Suppressor macrophage treated with lipopolysaccharide for 1 hour (primary cell): Measurements from ENCODE around the gene SIL1.

Experiments used
- DNase-seq, 3 donors: peaks; one replicate each; pipeline ENCODE4 v3.0.0-alpha.2; 2020 to 2022

The SIL1 gene

GRCh38 chr5:138909734-138910133 lies 288.4 kb downstream of the SIL1 start:
- no peak for DNase-seq

GRCh38 chr5:138905541-138905940 lies 292.6 kb downstream of the SIL1 start:
- DNase-seq = no peak

DNA sequence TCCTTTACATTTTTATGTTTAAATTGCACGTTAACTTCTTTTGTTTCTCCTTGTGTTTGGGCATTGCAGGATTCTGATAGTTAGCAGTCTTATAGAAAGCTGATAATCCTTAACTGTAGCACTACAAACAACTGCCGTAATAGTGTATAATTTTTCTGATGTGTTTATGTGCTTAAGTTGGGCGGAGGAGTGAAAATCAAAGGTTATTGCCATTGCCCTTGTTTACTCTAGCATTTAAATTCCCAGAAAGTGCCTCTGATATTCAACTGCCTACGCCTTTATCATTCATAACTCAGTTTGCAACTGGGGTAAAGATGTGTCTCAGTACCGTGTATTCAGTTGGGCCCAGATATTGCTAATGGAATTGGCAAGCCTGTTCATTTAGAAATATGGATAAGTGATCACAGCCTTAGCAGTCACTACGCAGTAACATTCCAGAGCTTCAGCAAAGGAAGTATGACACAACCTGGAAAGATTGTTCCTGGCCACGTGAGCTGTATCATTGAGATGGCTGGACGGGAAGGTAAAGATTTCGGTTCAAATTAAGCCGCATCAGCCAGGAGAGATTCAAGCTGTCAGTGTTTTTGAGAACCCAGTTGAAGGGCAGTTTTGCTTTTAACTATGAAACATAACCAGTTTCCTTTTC lies 294.9 kb downstream of the SIL1 start:
- DNase-seq = no peak

DNA sequence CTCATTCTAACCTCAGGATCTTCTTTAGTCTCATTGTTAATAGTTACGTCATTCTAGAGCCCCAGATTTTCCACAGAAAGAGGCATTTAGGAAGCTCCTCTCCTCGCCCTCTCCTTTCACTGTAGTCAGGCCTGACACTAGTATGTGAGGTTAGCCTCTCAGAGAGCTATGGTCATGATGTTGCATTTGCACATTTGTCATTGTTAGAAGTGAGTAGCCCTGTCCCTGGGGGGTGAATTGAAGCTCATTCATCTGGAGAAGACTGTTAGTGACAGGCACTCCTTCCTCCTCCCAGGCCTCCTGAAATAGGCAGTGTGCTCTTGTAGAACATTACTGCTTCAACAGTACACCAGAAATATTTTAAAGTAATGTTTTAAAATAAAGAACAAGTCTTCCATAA lies 296.5 kb downstream of the SIL1 start:
- no peak for DNase-seq

DNA sequence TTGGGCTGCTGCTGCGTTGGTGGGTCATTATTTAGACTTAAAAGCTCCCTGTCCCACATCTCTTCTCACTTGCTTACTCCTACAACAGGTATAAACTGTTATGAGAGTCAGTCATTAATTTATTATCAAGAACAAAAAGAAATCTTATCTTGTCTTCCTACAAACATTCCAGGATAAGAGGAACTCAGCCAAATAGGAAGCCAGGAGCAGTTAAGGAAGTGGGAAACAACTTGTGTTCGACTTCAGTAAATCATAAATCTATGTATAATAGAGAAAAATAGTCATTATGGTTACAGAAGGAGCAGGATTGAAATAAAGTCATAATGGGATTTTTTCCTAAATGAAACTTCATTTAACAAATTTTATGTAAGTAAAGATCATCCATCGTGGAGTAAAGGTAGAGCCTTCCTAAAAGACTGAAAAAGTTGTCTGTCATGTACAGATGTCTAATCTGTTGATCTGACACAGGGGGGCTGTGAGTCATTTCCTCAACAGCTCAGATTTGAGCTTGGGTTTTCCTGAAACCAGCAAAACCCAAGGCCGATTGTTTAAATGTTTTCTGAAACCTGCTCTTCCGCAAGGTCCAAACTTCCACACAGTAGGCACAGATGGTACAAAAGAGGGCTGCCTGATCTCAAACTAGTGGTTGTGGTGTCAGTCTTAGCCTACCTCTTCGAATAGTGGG lies 297.7 kb downstream of the SIL1 start:
- DNase-seq = peak; percentile 44 to 55 (median 53)

- no peak for DNase-seq
Observed at GRCh38 chr5:138898742-138899141, 299.4 kb downstream of the SIL1 start.

GRCh38 chr5:138898299-138898698 lies 299.9 kb downstream of the SIL1 start:
- DNase-seq = no peak
